GM18508 (cell line): ENCODE measurements around the gene TMEM198.

ENCODE experiments used
- ATAC-seq: cut with Tn5 transposase; IDR thresholded peaks from one replicate; pipeline ENCODE4 v1.9.1; 2021; ENCODE audit warnings: moderate number of reproducible peaks; ENCODE audit not compliant: insufficient read depth, unreplicated experiment

TMEM198 gene

GRCh38 chr2:219560037-219560892 lies 16.4 kb downstream of the TMEM198 start:
- no peak for ATAC-seq

GRCh38 chr2:219560893-219561178 lies 17.0 kb downstream of the TMEM198 start:
- ATAC-seq: no peak

GRCh38 chr2:219561179-219562048 lies 17.6 kb downstream of the TMEM198 start:
- no peak for ATAC-seq

GRCh38 chr2:219562049-219563020 lies 18.5 kb downstream of the TMEM198 start:
- no peak for ATAC-seq

- ATAC-seq: no peak
Observed at GRCh38 chr2:219563271-219563928, 19.6 kb downstream of the TMEM198 start.

- ATAC-seq: no peak
Observed at GRCh38 chr2:219565130-219566080, 21.6 kb downstream of the TMEM198 start.

- ATAC-seq: no peak
Observed at GRCh38 chr2:219566640-219567039, 22.8 kb downstream of the TMEM198 start.

GRCh38 chr2:219567131-219567530 lies 23.3 kb downstream of the TMEM198 start:
- ATAC-seq: no peak

GRCh38 chr2:219567791-219568361 lies 24.0 kb downstream of the TMEM198 start:
- no peak for ATAC-seq

- ATAC-seq: no peak
Observed at GRCh38 chr2:219569041-219569440, 25.2 kb downstream of the TMEM198 start.

GRCh38 chr2:219569635-219570034 lies 25.8 kb downstream of the TMEM198 start:
- no peak for ATAC-seq

- ATAC-seq: no peak
Observed at GRCh38 chr2:219570194-219570923, 26.5 kb downstream of the TMEM198 start.

- ATAC-seq: no peak
Observed at GRCh38 chr2:219570924-219571310, 27.1 kb downstream of the TMEM198 start.

GRCh38 chr2:219571311-219572236 lies 27.7 kb downstream of the TMEM198 start, which contains the start of gene OBSL1:
OBSL1 (minus strand) TSS chr2:219571539; CDS start chr2:219571232, 307 bp downstream.
- no peak for ATAC-seq

- no peak for ATAC-seq
Observed at GRCh38 chr2:219572237-219573001, 28.6 kb downstream of the TMEM198 start, which contains the start of gene INHA. INHA (plus strand) TSS chr2:219572310; CDS start chr2:219572375, 65 bp downstream.

GRCh38 chr2:219573166-219573565 lies 29.3 kb downstream of the TMEM198 start:
- no peak for ATAC-seq
